ENCODE data around the gene EPSTI1.

EPSTI1 gene

DNA sequence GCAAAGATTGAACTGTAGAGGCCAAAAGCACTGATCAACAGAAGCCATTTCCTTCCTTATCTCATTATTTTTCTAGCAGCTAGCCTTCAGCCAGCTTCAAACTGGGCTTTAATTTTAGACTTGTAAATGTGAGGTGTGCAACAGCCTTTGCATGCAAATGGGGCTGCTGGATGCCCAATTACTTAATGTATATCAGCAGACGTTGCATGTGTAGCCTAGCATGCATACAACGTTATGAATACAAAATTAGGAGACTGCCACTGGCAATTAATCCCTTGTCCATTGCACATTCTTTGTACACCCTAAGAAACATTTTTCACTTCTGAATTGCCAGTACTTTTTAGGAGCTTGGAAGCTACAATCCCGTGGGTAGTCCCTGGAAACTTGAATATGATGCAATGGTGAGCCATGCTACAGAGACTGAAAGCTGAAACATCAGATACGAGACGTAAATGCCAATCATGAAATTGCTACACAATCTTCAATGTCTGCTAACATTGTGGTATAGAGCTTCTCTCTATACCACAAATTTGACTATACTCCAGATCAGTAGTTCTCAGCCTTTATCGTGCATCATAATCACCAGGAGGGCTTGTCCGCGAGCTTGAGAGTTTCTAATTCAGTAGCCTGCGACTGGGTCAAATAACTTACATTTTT, 20.2 kb downstream of the EPSTI1 start:
- no peak for DNase-seq (ENCODE audit: low read depth in 2 of 2)

- DNase-seq (ENCODE audit: low read depth in 2 of 2), result no peak
Measured at GRCh38 chr13:42970824-42971690, 21.0 kb downstream of the EPSTI1 start.

DNA sequence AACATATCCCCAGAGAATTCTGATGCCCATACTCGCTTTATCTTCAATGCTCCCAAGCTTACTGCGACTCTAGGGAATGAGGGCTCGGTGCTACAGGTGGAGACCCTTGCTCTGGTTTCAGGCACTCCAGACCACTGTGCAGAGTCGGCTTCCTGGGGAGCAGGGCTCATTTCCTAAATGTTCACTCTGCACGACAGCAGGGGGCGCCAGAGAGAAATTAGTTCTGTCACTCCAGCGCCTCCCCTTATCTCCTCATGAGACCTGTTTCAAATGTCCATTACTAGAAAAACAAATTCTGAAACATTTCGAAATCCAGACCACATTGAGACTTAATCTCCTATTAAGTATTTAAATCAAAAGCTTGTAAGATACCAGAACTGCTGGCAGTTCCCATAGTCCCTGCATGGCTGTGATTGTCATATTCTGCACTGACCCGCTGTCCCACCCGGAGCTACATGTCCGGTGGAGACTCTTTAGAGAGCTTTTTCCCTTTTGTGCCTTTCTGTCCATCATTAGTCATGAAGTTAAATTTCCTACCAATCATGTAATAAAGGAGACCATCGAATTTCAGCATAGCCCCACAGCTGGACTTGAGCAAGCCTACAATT, 22.4 kb downstream of the EPSTI1 start:
- DNase-seq (ENCODE audit: low read depth in 2 of 2), result peak; percentile 75 to 76

DNA sequence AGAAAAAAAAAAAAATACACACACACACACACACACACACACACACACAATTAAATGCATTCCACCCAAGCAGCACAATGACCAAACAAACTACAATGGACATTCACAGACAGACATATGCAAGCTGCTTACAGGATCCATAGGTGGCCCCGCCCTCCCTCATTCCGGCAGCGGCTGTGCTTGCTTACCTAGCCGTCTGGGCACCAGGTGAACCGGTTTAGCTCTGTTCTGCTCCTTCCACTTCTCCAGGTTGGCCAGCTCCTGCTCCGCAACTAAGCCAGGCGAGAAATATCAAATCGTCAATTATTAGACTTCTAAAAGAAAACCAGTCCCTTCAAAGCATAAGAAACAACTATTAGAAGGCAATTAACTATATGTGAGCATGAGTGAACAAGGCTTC, 23.1 kb downstream of the EPSTI1 start:
- DNase-seq (ENCODE audit: low read depth in 2 of 2), result no peak

- DNase-seq (ENCODE audit: low read depth in 2 of 2), result no peak
Measured at GRCh38 chr13:42967660-42968059, 24.4 kb downstream of the EPSTI1 start.

- no peak for DNase-seq (ENCODE audit: low read depth in 2 of 2)
Measured at GRCh38 chr13:42965281-42965680, 26.8 kb downstream of the EPSTI1 start.

DNA sequence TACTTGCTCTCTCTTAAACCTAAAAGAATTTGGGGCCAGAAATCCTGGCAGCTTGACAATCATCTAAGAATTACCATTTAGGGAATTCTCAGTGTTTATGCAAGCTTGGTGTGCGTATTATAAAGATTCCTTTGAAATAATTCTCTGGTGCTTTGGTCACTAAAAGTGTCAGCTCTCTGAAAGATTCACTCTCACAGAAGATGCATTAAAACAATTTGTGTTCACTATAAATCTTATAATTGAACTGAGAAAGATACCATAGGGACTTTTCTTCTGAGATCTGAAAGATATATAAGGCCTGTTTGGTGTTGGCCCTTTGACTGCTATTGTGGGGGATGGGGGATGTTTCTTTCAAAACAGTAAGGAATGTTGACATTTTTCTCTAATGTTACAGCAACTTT, 27.3 kb downstream of the EPSTI1 start:
- no peak for DNase-seq (ENCODE audit: low read depth in 2 of 2)

DNA sequence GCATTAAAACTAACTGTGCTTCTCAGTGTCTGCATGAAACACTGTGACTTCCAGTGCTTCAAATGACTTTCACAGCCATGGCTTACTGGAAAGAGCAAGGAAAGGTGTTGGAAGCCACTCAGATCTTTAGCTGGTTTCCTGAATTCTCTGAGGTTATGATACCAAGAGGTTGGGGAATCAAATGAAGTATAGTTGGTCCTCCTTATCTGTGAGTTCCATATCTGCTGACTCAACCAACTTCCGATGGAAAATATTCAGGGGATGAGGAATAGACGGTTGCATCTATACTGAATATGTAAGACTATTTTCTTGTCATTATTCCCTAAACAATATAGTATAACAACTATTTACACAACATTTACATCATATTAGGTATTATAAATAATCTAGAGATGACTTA, 32.4 kb downstream of the EPSTI1 start:
- no peak for DNase-seq (ENCODE audit: low read depth in 2 of 2)

DNA sequence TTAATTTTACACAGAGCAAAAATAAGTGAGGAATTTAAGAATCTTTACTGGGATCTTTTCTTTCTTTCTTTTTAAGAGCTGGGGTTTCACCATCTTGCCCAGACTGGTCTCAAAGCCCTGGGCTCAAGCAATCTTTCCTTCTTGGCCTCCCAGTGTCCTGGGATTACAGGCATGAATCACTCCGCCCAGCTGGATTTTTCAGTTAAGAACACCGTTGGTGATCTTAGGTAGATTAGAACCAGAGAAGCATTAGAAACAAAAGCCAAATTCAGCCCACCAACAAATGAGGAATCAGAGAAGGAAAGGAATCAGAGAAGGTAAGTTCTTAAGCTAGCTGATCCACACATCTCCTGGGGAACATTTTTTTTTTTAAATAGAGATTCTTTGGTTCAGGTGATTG, 34.2 kb downstream of the EPSTI1 start:
- DNase-seq (ENCODE audit: low read depth in 2 of 2), result no peak

GRCh38 chr13:42950181-42950580, 41.9 kb downstream of the EPSTI1 start:
- no peak for DNase-seq (ENCODE audit: low read depth in 2 of 2)

DNA sequence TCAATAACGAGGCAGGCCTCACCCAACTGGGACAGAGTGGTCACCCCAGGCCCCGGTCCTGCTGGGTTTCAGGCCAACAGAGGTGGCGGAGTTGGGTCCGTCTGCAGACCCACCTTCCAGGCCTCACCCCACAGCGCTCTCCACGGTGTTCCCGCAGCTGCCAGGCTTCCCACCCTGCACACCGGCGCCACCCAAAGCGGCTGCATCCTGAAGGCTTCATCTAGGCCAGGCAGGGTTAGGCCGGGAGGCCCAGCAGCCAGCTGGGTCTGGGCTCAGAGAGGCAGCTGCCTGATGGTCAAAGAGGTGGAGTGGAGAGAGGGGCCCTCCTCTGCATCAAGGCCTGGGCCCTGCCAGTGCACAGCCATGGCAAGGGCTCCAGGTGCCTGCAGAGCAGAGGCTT, 44.1 kb downstream of the EPSTI1 start:
- DNase-seq (ENCODE audit: low read depth in 2 of 2), result no peak

- no peak for DNase-seq (ENCODE audit: low read depth in 2 of 2)
Measured at GRCh38 chr13:42946927-42947326, 45.1 kb downstream of the EPSTI1 start.

GRCh38 chr13:42929886-42930535, 62.0 kb downstream of the EPSTI1 start:
- no peak for DNase-seq (ENCODE audit: low read depth in 2 of 2)

- DNase-seq (ENCODE audit: low read depth in 2 of 2), result no peak
Measured at GRCh38 chr13:42926555-42926954, 65.5 kb downstream of the EPSTI1 start.

DNA sequence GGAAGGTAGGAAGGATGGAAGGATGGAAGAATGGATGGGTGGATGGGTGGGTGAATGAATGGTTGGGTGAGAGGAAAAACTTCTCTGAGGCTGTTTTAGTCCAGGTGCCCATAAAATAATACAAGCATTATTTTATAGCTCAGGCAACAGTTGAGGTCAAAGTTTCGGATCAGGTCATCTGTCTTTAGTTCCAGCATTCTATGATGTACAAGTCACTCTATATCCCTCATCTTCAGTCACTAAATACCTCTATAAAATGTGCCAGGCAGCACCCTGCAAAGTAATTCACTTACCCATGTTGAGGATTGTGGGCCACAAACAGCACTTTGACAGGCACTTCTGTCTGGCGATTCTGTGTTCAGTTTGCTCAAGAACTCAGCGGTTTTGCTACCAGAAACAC, 66.0 kb downstream of the EPSTI1 start:
- DNase-seq (ENCODE audit: low read depth in 2 of 2), result no peak

- no peak for DNase-seq (ENCODE audit: low read depth in 2 of 2)
Measured at GRCh38 chr13:42925626-42926025, 66.4 kb downstream of the EPSTI1 start.

GRCh38 chr13:42924344-42924743, 67.7 kb downstream of the EPSTI1 start:
- DNase-seq (ENCODE audit: low read depth in 2 of 2), result no peak

GRCh38 chr13:42907745-42908144, 84.3 kb downstream of the EPSTI1 start:
- no peak for DNase-seq (ENCODE audit: low read depth in 2 of 2)

- no peak for DNase-seq (ENCODE audit: low read depth in 2 of 2)
Measured at GRCh38 chr13:42906257-42906656, 85.8 kb downstream of the EPSTI1 start.

- no peak for DNase-seq (ENCODE audit: low read depth in 2 of 2)
Measured at GRCh38 chr13:42905579-42905978, 86.5 kb downstream of the EPSTI1 start.

DNA sequence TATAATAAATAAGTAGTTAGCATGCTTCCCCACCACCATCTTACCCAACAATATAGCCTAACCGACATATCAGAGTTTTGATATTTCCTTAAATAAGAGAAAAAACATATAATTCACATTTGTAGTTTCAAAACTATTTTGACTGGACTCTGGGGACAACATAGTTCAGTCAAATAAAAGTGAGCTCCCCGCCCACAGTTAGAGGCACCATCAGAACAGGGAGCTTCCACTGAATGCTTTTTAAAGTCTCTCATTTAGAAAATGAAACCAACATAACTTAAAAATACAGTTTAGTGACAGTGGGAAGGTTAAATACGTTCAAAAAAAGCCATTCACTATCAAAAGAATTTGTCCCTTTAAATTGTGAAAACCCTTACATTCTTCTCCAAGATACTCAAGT, 92.8 kb downstream of the EPSTI1 start:
- no peak for DNase-seq (ENCODE audit: low read depth in 2 of 2)

GRCh38 chr13:42895776-42896175, 96.3 kb downstream of the EPSTI1 start:
- DNase-seq (ENCODE audit: low read depth in 2 of 2), result no peak
